Pancreas (tissue), 10 donors: ENCODE data around the gene CELA2B. TPM values are rescaled to one million over a fixed set of nuclear protein-coding genes. Genes with fewer than 3 reads are reported as not detected.
"Not testable (repeated sequence)": the region's sequence is repeated elsewhere in the genome, so short reads cannot be mapped to it uniquely, and the experiment has no call there.

Experiments
- ATAC-seq, 4 donors: fragments of 200-7000 bp; cut with Tn5 transposase; one replicate each; pipeline versions ENCODE4 v1.8.0 to v1.9.1; 2020; ENCODE audit warnings: mild to moderate bottlenecking in 4 of 4, moderate library complexity in 4 of 4
- DNase-seq, 6 donors: peaks; one replicate each; pipeline ENCODE4 v3.0.0-alpha.2; 2020
- FAIRE-seq: peaks from 2 replicates; lab custom pipeline; 2012; peaks lifted over from hg19 to GRCh38; lab: Jason Lieb, UNC
- H3K27ac ChIP-seq, 4 donors: fragments of 200-600 bp; sonication (generic); 1 replicate in 3 of 4; 2 replicates in 1 of 4; pipeline versions ENCODE4 v1.5.0 to v1.8.0; 2020
- H3K27me3 ChIP-seq, 4 donors: fragments of 200-600 bp; one replicate each; pipeline ENCODE4 v1.8.0; 2021
- H3K36me3 ChIP-seq, 3 donors: fragments of 200-600 bp; sonication (generic) in 1 of 3; one replicate each; pipeline versions ENCODE4 v1.5.0 to v1.8.0; 2020 to 2021
- H3K4me1 ChIP-seq, 3 donors: fragments of 200-600 bp; one replicate each; pipeline ENCODE4 v1.8.0; 2021
- H3K4me3 ChIP-seq, 4 donors: fragments of 200-600 bp; sonication (generic) in 2 of 4; one replicate each; pipeline versions ENCODE4 v1.5.0 to v1.8.0; 2020 to 2021
- H3K9me3 ChIP-seq, 4 donors: fragments of 200-600 bp; one replicate each; pipeline ENCODE4 v1.8.0; 2021
- WGBS, 2 donors: extraction: QIAGEN DNeasy Blood & Tissue Kit; methylation state at CpG; one replicate each; pipeline ENCODE4 v1.1.7; 2013; 5-methylcytosine and 5-hydroxymethylcytosine counted together
- intact Hi-C, 3 donors: fragments of 100-400 bp; cut with DNase I; formaldehyde crosslinking; loops; one replicate each; pipeline versions ENCODE4 v1.11.1 to v1.14.2; 2022
- polyA plus RNA-seq, 2 donors: library from polyadenylated mRNA; stranded (reverse); fragments of 200-250 nt; gene quantifications; one replicate each; pipeline ENCODE4 v1.2.3, GENCODE V29; 2013
- total RNA-seq, 6 donors: library from RNA; stranded (reverse); fragmentation: NEBNext Ultra II Directional in 4 of 6; extraction: Animal tissue kit (Norgen Biotek cat#: 25700) in 4 of 6; gene quantifications; one replicate each; pipeline versions ENCODE4 v1.2.1 to v1.2.4, GENCODE V29; 2021 to 2023
- TF ChIP-seq, protein P1 (sequence below), 4 donors: fragments of 200-600 bp; sonication (generic) in 3 of 4; IDR thresholded peaks; one replicate each; pipeline versions ENCODE4 v1.5.0 to v1.8.0; 2021; ENCODE audit warnings: antibody characterized with exemption in 4 of 4
- donor health status: healthy with polysubstance abuse.
- donor health status: DM: no; HTN: no; CAD: no; lungs with moderate emphysema.
- donor health status: DM: no; HTN: no; CAD: no.
- donor health status: control.
- donor health status: control.
- donor health status: Bipolar disorder and iron deficiency.
- donor health status: DM: yes; HTN: yes; CAD: no.
- donor health status: DM: no; HTN: no; CAD: no.
- donor health status: DM: no; HTN: no; CAD: no.
- donor health status: DM: yes; HTN: yes; CAD: no.

The CELA2B gene
- total and polyA plus RNA-seq, 8 donors: 186 to 2,290 (median 558) TPM

DNA sequence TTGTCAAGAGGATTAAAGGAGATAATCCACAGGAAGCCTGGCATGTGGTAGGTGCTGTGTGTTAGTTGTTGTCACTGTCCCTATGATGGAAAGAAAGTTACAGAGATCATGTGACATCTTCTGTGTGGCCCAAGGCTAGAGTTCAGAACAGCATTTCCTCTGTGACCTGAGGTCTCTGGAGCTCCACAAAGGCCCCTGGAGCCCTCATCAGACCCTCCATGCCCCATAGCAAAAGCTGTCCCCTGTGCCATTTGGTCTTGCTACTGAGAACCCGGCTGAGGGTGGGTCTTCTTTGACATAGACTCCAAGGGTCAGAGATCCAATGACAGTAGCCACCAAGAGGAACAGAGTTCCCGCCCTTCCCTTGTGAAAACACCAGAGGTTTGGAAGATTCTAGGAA is 8.1 kb downstream of the CELA2B start:
- Histone ChIP-seq H3K27me3 (no peaks in the 10 kb centered on the region), H3K4me3 (no peak overlapping the region), H3K9me3 (no peaks in the 10 kb centered on the region), H3K36me3 (peaks cover 0 to 17% (median 0%) of the 10 kb centered on the region in 3 donors), H3K27ac (no peak overlapping the region), H3K4me1 (peaks cover 0 to 8% (median 5%) of the 10 kb centered on the region in 3 donors)
- no peak for ATAC-seq
- 78 to 90% methylated on average over 2 of the region's 2 CpGs for WGBS, 2 donors
- intact Hi-C loops: no loop called here
- TF ChIP-seq, protein P1, sequence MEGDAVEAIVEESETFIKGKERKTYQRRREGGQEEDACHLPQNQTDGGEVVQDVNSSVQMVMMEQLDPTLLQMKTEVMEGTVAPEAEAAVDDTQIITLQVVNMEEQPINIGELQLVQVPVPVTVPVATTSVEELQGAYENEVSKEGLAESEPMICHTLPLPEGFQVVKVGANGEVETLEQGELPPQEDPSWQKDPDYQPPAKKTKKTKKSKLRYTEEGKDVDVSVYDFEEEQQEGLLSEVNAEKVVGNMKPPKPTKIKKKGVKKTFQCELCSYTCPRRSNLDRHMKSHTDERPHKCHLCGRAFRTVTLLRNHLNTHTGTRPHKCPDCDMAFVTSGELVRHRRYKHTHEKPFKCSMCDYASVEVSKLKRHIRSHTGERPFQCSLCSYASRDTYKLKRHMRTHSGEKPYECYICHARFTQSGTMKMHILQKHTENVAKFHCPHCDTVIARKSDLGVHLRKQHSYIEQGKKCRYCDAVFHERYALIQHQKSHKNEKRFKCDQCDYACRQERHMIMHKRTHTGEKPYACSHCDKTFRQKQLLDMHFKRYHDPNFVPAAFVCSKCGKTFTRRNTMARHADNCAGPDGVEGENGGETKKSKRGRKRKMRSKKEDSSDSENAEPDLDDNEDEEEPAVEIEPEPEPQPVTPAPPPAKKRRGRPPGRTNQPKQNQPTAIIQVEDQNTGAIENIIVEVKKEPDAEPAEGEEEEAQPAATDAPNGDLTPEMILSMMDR (IDR thresholded peaks at IDR 0.05): no peak
- no peak for FAIRE-seq
- DNase-seq: no peak

DNA sequence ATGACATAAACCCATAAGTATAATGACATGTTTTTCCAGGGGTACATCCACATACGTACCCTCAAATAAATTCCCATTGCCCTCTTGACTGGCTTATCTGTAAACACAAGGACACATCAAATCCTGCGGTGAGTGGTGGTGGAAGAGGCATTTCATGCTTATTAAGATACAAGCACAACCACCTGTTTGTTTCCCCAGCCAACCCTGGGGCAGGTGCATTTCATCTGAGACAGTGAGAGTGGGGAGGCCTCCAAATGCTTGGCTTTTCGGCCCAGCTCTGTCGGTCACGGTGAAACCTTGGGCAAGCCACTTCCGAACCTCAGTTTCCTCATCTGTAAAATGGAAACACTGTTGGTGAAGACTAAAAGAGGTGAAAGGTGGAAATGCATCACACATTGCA is 8.5 kb downstream of the CELA2B start:
- FAIRE-seq, intact Hi-C loops, H3K4me3 ChIP-seq, ATAC-seq, DNase-seq, H3K27ac ChIP-seq, H3K27me3 ChIP-seq, H3K4me1 ChIP-seq, H3K9me3 ChIP-seq: not testable (repeated sequence)
- 50 to 51% methylated on average over 6 of the region's 6 CpGs for WGBS, 2 donors
- H3K36me3 ChIP-seq: peaks cover 0 to 17% (median 0%) of the 10 kb centered on the region in 3 donors

DNA sequence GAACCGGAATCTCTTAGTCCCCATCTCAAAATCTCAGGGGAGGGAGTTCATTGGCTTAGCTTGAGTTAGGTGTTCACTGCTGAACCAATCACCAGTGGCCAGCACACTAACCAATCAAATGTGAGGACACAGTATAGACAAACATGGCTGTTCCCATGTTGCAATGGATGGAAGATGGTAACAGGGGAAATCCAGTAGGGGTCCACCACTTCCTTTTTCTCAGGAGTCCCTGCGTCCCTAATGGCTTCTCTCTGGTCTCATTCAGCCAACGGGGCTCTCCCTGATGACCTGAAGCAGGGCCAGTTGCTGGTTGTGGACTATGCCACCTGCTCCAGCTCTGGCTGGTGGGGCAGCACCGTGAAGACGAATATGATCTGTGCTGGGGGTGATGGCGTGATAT is 9.7 kb downstream of the CELA2B start:
- Histone ChIP-seq H3K9me3 (no peaks in the 10 kb centered on the region), H3K36me3 (peaks cover 0 to 17% (median 0%) of the 10 kb centered on the region in 3 donors), H3K27me3 (no peaks in the 10 kb centered on the region), H3K4me3 (no peak overlapping the region), H3K4me1 (peaks cover 0 to 9% (median 5%) of the 10 kb centered on the region in 3 donors), H3K27ac (no peak overlapping the region)
- FAIRE-seq: no peak
- WGBS, 2 donors: 70 to 77% methylated on average over 6 of the region's 6 CpGs
- TF ChIP-seq, protein P1 (IDR thresholded peaks at IDR 0.05): no peak
- ATAC-seq: no peak
- intact Hi-C loops: no loop called here
- DNase-seq: no peak

DNA sequence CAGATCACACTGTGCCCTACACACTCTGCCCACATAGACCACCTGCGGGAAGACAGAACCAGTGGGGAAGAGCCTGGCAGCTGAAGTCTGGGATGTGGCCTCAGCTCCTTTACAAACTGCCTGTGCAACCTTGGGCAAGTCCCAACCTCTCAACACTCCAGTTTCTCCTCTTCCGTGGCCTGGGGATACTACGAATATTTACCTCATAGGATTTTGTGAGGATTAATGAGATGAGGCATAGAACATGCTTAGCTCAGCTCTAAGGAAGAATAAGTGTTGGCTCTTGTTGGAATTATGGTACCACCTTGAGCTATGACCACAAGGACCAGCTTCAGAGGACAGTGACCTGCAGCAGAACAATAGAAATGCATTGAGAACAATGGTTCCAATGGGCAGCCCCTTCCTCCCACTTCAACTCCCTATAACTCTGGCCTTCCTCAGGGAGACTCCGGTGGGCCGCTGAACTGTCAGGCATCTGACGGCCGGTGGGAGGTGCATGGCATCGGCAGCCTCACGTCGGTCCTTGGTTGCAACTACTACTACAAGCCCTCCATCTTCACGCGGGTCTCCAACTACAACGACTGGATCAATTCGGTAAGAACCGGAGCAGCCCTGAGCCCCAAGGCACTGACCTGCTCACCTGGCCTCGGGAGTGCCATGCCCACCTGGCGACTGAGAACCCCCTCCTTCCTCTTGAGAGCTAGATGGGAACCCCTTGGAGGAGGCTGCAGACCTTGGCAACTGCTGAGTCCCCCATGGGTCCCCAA is 11.1 kb downstream of the CELA2B start:
- H3K4me3 ChIP-seq, H3K27ac ChIP-seq, FAIRE-seq, DNase-seq, H3K27me3 ChIP-seq, H3K4me1 ChIP-seq, H3K9me3 ChIP-seq, ATAC-seq, intact Hi-C loops: not testable (repeated sequence)
- peaks cover 0 to 17% (median 0%) of the 10 kb centered on the region in 3 donors for H3K36me3 ChIP-seq
- WGBS, 2 donors: 75 to 87% methylated on average over 17 of the region's 17 CpGs

DNA sequence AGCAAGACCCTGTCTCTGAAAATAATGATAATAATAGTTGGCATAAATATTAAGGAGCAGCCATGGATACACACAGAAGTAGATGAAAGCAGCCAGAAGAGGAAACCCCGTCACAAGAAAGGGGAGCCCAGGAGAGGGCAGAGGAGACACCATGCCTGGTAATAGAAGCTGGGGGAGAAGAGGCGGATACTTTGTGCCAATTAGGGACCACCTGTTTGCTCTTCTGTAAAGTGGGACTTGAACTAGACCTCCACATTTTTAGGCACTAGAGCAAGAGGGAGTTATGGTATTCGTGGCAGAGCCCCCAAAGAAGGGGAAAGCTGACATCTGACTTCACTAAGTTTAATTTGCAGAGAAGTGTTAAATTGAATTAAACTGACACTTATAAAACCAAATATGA is 12.5 kb downstream of the CELA2B start:
- Histone ChIP-seq H3K4me1 (peaks cover 0 to 9% (median 5%) of the 10 kb centered on the region in 3 donors), H3K27ac (peak overlapping the region in 1 of 4 donors; percentile 8), H3K4me3 (no peak overlapping the region), H3K9me3 (no peaks in the 10 kb centered on the region), H3K36me3 (peaks cover 0 to 17% (median 0%) of the 10 kb centered on the region in 3 donors), H3K27me3 (no peaks in the 10 kb centered on the region)
- ATAC-seq: no peak
- TF ChIP-seq, protein P1 (IDR thresholded peaks at IDR 0.05): no peak
- DNase-seq: no peak
- no peak for FAIRE-seq
- intact Hi-C loops: no loop called here
- 84 to 92% methylated on average over 3 of the region's 3 CpGs for WGBS, 2 donors
